ENCODE results near the gene CNGA3. TPM values are rescaled to one million over a fixed set of nuclear protein-coding genes. Genes with fewer than 3 reads are reported as not detected.
"Not testable (repeated sequence)": the region's sequence is repeated elsewhere in the genome, so short reads cannot be mapped to it uniquely, and the experiment has no call there.

Gene CNGA3
- total and polyA plus RNA-seq, 5 experiments from 2014 or later, result not detected

DNA sequence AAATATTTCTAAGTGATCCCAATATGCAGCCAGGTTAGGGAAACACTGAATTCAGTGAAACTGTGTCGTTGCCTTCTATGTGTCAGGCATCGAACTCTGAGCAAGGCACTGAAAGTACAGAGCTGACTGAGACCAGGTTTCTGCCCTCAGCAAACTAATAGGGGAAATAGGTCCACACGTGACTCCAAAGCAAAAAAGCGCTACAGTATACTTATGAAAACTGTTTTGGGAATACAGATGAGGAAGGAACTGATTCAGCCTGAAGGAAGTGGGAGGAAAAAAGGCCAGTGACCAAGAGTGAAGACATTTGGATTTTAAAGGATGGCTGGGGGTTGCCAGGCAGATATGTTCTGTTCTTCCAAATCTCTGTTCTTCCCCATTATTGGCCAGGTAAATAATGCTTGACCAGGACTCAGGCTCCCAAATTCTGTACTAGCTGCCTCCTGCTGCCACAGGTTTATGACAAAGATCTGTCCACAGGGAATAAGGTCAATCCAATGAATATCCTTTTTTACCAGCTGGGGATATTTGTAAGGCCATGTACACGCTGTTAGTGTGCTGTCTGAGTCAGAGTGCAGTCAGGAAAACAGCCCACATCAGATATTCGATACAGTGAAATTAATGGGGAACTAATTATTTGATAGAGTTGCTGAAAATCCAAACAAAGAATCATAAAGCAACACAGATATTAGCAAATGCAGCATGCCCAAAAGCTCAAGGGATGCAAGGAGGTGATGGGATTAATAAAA, 73.9 kb downstream of the CNGA3 start:
- H3K9me3 Mint-ChIP-seq, result peaks cover 2 to 17% (median 11%) of the 10 kb centered on the region in 9 donors
- POLR2A ChIA-PET, result interaction anchor here (1.5 kb wide), 2 partner anchors 44 to 52 kb away, joined by 3 to 6 read pairs; no protein-coding TSS in a partner anchor
- ATAC-seq, result no peak

GRCh38 chr2:98422449-98422848, 76.2 kb downstream of the CNGA3 start:
- no peaks in the 10 kb centered on the region for H3K27me3 Mint-ChIP-seq
- DNase-seq (no peak), ATAC-seq (no peak)
- H3K4me3 Mint-ChIP-seq, result no peak overlapping the region
- POLR2A ChIA-PET, result no interaction called here
- H3K9me3 Mint-ChIP-seq, result peaks cover 2 to 17% (median 11%) of the 10 kb centered on the region in 9 donors
- H3K36me3 Mint-ChIP-seq, result peaks cover 0 to 8% (median 4%) of the 10 kb centered on the region in 3 donors
- peaks cover 0 to 2% (median 0%) of the 10 kb centered on the region in 4 donors for H3K4me1 Mint-ChIP-seq
- no peak overlapping the region for H3K27ac Mint-ChIP-seq

More for the DNA sequence above, 73.9 kb downstream of the CNGA3 start:
- Mint-ChIP-seq H3K27ac (peak overlapping the region in 3 of 10 donors; percentile 11 to 41 (median 22)), H3K27me3 (no peaks in the 10 kb centered on the region), H3K36me3 (peaks cover 0 to 8% (median 4%) of the 10 kb centered on the region in 3 donors), H3K4me1 (peaks cover 0 to 18% (median 0%) of the 10 kb centered on the region in 4 donors), H3K4me3 (no peak overlapping the region)
- no peak for DNase-seq

GRCh38 chr2:98426771-98427170, 80.5 kb downstream of the CNGA3 start:
- Mint-ChIP-seq H3K27ac (no peak overlapping the region), H3K4me3 (no peak overlapping the region), H3K9me3 (peaks cover 0 to 9% (median 7%) of the 10 kb centered on the region in 9 donors), H3K27me3 (no peaks in the 10 kb centered on the region), H3K36me3 (peaks cover 0 to 8% (median 4%) of the 10 kb centered on the region in 3 donors), H3K4me1 (no peaks in the 10 kb centered on the region)
- DNase-seq, result no peak
- ATAC-seq, result no peak
- POLR2A ChIA-PET, result no interaction called here

- ATAC-seq (no peak), DNase-seq (no peak)
- Mint-ChIP-seq H3K4me3 (no peak overlapping the region), H3K36me3 (peaks cover 0 to 3% (median 0%) of the 10 kb centered on the region in 3 donors), H3K27ac (no peak overlapping the region), H3K4me1 (no peaks in the 10 kb centered on the region), H3K9me3 (peaks cover 0 to 9% (median 5%) of the 10 kb centered on the region in 9 donors), H3K27me3 (no peaks in the 10 kb centered on the region)
- POLR2A ChIA-PET, result interaction anchor here (0.6 kb wide), 1 partner anchor 26 kb away, joined by 3 read pairs; no protein-coding TSS in a partner anchor
Measured at GRCh38 chr2:98432145-98432544, 85.9 kb downstream of the CNGA3 start.

- H3K36me3 Mint-ChIP-seq, result peaks cover 0 to 3% (median 2%) of the 10 kb centered on the region in 3 donors
- H3K9me3 Mint-ChIP-seq, result peaks cover 0 to 13% (median 7%) of the 10 kb centered on the region in 9 donors
- DNase-seq (no peak), ATAC-seq (no peak)
- H3K4me1 Mint-ChIP-seq, result peaks cover 0 to 2% (median 0%) of the 10 kb centered on the region in 4 donors
- no peak overlapping the region for H3K4me3 Mint-ChIP-seq
- H3K27me3 Mint-ChIP-seq, result no peaks in the 10 kb centered on the region
- POLR2A ChIA-PET, result no interaction called here
- H3K27ac Mint-ChIP-seq, result peak overlapping the region in 2 of 10 donors; percentile 7 to 49
Measured at GRCh38 chr2:98433363-98433964, 87.2 kb downstream of the CNGA3 start.

GRCh38 chr2:98434492-98434891, 88.2 kb downstream of the CNGA3 start:
- Mint-ChIP-seq H3K4me1 (peaks cover 0 to 7% (median 0%) of the 10 kb centered on the region in 4 donors), H3K27ac (no peak overlapping the region), H3K36me3 (peaks cover 0 to 12% (median 3%) of the 10 kb centered on the region in 3 donors), H3K9me3 (peaks cover under 1 to 23% (median 16%) of the 10 kb centered on the region in 9 donors), H3K4me3 (no peak overlapping the region), H3K27me3 (no peaks in the 10 kb centered on the region)
- ATAC-seq, result no peak
- POLR2A ChIA-PET, result no interaction called here
- no peak for DNase-seq

DNA sequence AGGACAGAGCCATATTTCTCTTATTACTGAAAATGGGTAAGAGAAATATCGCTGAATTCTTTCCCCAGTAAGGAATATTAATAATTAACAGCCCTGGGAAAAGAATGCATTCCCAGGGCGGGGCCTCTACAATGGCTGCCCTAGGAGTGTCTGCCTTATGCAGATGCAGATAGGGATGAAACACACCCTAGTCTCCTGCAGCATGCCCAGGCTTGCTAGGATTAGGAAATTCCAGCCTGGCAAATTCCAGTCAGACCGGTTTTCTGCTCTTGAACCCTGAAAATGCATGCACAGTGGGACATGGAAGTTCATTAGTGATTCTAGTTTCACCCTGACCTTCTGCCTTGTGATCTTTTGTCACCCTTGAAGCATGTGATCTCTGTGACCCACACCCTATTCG, 89.4 kb downstream of the CNGA3 start:
- H3K27me3 Mint-ChIP-seq, H3K4me3 Mint-ChIP-seq: not testable (repeated sequence)

GRCh38 chr2:98436734-98437133, 90.5 kb downstream of the CNGA3 start:
- Mint-ChIP-seq H3K27me3 (no peaks in the 10 kb centered on the region), H3K4me3 (no peak overlapping the region)
- POLR2A ChIA-PET, result no interaction called here

More for the DNA sequence above, 89.4 kb downstream of the CNGA3 start:
- ATAC-seq, POLR2A ChIA-PET, DNase-seq, H3K4me1 Mint-ChIP-seq: not testable (repeated sequence)
- peaks cover 3 to 34% (median 22%) of the 10 kb centered on the region in 9 donors for H3K9me3 Mint-ChIP-seq
- peak overlapping the region in 1 of 10 donors; percentile 60 for H3K27ac Mint-ChIP-seq
- H3K36me3 Mint-ChIP-seq, result peaks cover 0 to 17% (median 3%) of the 10 kb centered on the region in 3 donors

GRCh38 chr2:98438190-98439133, 92.2 kb downstream of the CNGA3 start:
- peak in 1 of 10 donors; percentile 34 for DNase-seq
- peaks cover 0 to 7% (median 1%) of the 10 kb centered on the region in 4 donors for H3K4me1 Mint-ChIP-seq
- POLR2A ChIA-PET, result interaction anchor here (0.7 kb wide), 1 partner anchor 9 kb away, joined by 4 read pairs; no protein-coding TSS in a partner anchor

More at GRCh38 chr2:98436734-98437133, 90.5 kb downstream of the CNGA3 start:
- no peak for DNase-seq
- Mint-ChIP-seq H3K36me3 (peaks cover 0 to 17% (median 3%) of the 10 kb centered on the region in 3 donors), H3K27ac (peak overlapping the region in 1 of 10 donors; percentile 32), H3K9me3 (peaks cover 3 to 34% (median 22%) of the 10 kb centered on the region in 9 donors), H3K4me1 (peaks cover 0 to 7% (median 1%) of the 10 kb centered on the region in 4 donors)
- ATAC-seq, result no peak

DNA sequence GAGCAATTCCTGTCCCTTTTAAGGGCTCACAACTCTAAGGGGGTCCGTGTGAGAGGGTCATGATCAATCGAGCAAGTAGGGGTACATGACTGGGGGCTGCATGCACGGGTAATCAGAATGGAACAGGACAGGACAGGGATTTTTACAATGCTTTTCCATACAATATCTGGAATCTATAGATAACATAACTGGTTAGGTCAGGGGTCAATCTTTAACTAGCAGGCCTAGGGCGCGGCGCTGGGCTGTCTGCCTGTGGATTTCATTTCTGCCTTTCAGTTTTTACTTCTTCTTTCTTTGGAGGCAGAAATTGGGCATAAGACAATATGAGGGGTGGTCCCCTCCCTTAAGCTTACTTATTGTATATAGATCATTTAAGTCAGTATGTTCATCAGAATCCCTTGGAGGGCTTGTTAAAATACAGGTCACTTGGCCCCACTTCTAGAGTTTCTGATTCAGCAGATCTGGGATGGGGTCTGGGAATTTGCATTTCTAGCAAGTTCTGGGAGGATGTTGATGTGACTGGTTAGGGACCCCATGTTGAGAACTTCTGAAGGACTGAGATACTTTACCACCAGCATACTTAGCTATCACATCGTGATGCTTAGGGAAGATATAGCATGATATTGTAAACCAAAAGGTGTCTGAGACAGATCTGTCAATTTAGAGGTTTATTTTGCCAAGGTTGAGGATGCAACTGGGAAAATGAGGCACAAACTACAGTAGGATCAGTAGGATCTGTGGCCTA, 95.6 kb downstream of the CNGA3 start:
- peaks cover 0 to 22% (median 0%) of the 10 kb centered on the region in 3 donors for H3K36me3 Mint-ChIP-seq
- ATAC-seq (no peak), DNase-seq (no peak)
- peak overlapping the region in 2 of 10 donors; percentile 8 to 48 for H3K4me3 Mint-ChIP-seq
- POLR2A ChIA-PET, result no interaction called here
- H3K4me1 Mint-ChIP-seq, result peaks cover 8 to 28% (median 16%) of the 10 kb centered on the region in 4 donors
- H3K27me3 Mint-ChIP-seq, result no peaks in the 10 kb centered on the region
- H3K27ac Mint-ChIP-seq, result peak overlapping the region in 2 of 10 donors; percentile 0 to 32
- H3K9me3 Mint-ChIP-seq, result peaks cover 3 to 25% (median 17%) of the 10 kb centered on the region in 9 donors

More at GRCh38 chr2:98438190-98439133, 92.2 kb downstream of the CNGA3 start:
- Mint-ChIP-seq H3K27ac (peak overlapping the region in 4 of 10 donors; percentile 5 to 51 (median 34)), H3K27me3 (no peaks in the 10 kb centered on the region), H3K36me3 (peaks cover 0 to 17% (median 0%) of the 10 kb centered on the region in 3 donors), H3K4me3 (no peak overlapping the region), H3K9me3 (peaks cover 3 to 28% (median 17%) of the 10 kb centered on the region in 9 donors)
- peak in 1 of 2 donors; percentile 36 for ATAC-seq

- DNase-seq, result no peak
- Mint-ChIP-seq H3K9me3 (peaks cover 3 to 25% (median 17%) of the 10 kb centered on the region in 9 donors), H3K27ac (peak overlapping the region in 2 of 10 donors; percentile 0 to 32), H3K36me3 (peaks cover 0 to 22% (median 0%) of the 10 kb centered on the region in 3 donors), H3K4me3 (peak overlapping the region in 3 of 10 donors; percentile 8 to 52 (median 48)), H3K27me3 (no peaks in the 10 kb centered on the region), H3K4me1 (peaks cover 13 to 34% (median 18%) of the 10 kb centered on the region in 4 donors)
- POLR2A ChIA-PET, result interaction anchor here (0.5 to 0.9 kb wide), 2 partner anchors 42 to 217 kb away, joined by 3 to 6 read pairs; no protein-coding TSS in a partner anchor
- no peak for ATAC-seq
Measured at GRCh38 chr2:98442488-98442887, 96.2 kb downstream of the CNGA3 start.
